Endothelial cell of umbilical vein (primary cell): ENCODE measurements around the gene MUC4. TPM values are rescaled to one million over a fixed set of nuclear protein-coding genes. Genes with fewer than 3 reads are reported as not detected.

Source experiments
- BruUV-seq: library from RNA; stranded (reverse); fragments of 400-500 nt; replicated peaks from 2 replicates; lab custom pipeline; 2021; lab: Mats Ljungman, UMichigan
- CTCF ChIA-PET: fragments of 300-600, 350-600 bp; sonication (Branson Sonifier 250); formaldehyde crosslinking; loops from one replicate; lab custom pipeline; 2021; ENCODE audit warnings: antibody characterized with exemption, inconsistent platforms; lab: Charles Lee
- POLR2A ChIA-PET: fragments of 300-600, 350-600 bp; sonication (Branson Sonifier 250); formaldehyde crosslinking; loops from one replicate; lab custom pipeline; 2021; ENCODE audit warnings: antibody characterized with exemption, inconsistent platforms; lab: Charles Lee
- DNase-seq: peaks from one replicate; pipeline ENCODE4 v3.0.0-alpha.2; 2011; ENCODE audit warnings: low read depth, low spot score
- FAIRE-seq: peaks from 2 replicates; lab custom pipeline; 2011; peaks lifted over from hg19 to GRCh38; lab: Jason Lieb, UNC
- H2AFZ ChIP-seq: 2 replicates; pipeline ENCODE4 v1.6.0; 2012; ENCODE audit warnings: low read depth, low read length, control low read depth, inconsistent platforms
- H3K27ac ChIP-seq: 2 replicates; pipeline ENCODE4 v1.5.1; 2011; ENCODE audit warnings: low read depth, mild to moderate bottlenecking, control low read depth, low read length, moderate library complexity; ENCODE audit not compliant: insufficient read depth
- H3K27me3 ChIP-seq, 2 experiments: 2 replicates each; pipeline versions ENCODE4 v1.6.0 to v1.6.1; 2011; ENCODE audit warnings: low read length in 2 of 2, mixed read lengths in 1 of 2; ENCODE audit not compliant: control insufficient read depth in 2 of 2, insufficient read depth in 2 of 2
- H3K36me3 ChIP-seq, 2 experiments: 2 replicates in 1 of 2; 3 replicates in 1 of 2; pipeline ENCODE4 v1.5.1; 2011; ENCODE audit warnings: low read length in 2 of 2, mild to moderate bottlenecking in 1 of 2, moderate library complexity in 1 of 2; ENCODE audit not compliant: control insufficient read depth in 2 of 2, insufficient read depth in 2 of 2; ENCODE audit errors: extremely low read depth in 1 of 2
- H3K4me1 ChIP-seq: 3 replicates; pipeline ENCODE4 v1.5.1; 2011; ENCODE audit warnings: mild to moderate bottlenecking, low read length; ENCODE audit not compliant: control insufficient read depth, insufficient read depth; ENCODE audit errors: extremely low read depth
- H3K4me2 ChIP-seq: 2 replicates; pipeline ENCODE4 v1.6.1; 2011; ENCODE audit warnings: low read length, control low read depth, mixed read lengths; ENCODE audit not compliant: insufficient read depth
- H3K4me3 ChIP-seq, 3 experiments: fragments of 200-600 bp in 1 of 3; sonication (generic), shearing (Covaris generic) in 1 of 3; replicated peaks in 1 of 3; 2 replicates each; pipeline ENCODE4 v1.5.1; 2011 to 2016; ENCODE audit warnings: control low read depth in 3 of 3, low read length in 3 of 3, mild to moderate bottlenecking in 2 of 3, inconsistent platforms in 1 of 3, low read depth in 1 of 3, moderate library complexity in 1 of 3; ENCODE audit not compliant: insufficient read depth in 1 of 3
- H3K79me2 ChIP-seq: 2 replicates; pipeline ENCODE4 v1.6.0; 2012; ENCODE audit warnings: low read length, inconsistent platforms; ENCODE audit not compliant: control insufficient read depth, insufficient read depth
- H3K9ac ChIP-seq: replicated peaks from 2 replicates; pipeline ENCODE3; 2011; ENCODE audit warnings: low read length, control low read depth; ENCODE audit not compliant: insufficient read depth; ENCODE audit errors: extremely low read depth
- H3K9me1 ChIP-seq: replicated peaks from 3 replicates; pipeline ENCODE4 v1.6.0; 2011; ENCODE audit warnings: mild to moderate bottlenecking, low read length; ENCODE audit not compliant: control insufficient read depth, insufficient read depth; ENCODE audit errors: extremely low read depth
- H3K9me3 ChIP-seq: replicated peaks from 2 replicates; pipeline ENCODE4 v1.5.1; 2012; ENCODE audit warnings: low read length, inconsistent platforms; ENCODE audit not compliant: control insufficient read depth, insufficient read depth
- H4K20me1 ChIP-seq: replicated peaks from 2 replicates; pipeline ENCODE3; 2011; ENCODE audit warnings: mild to moderate bottlenecking, low read length; ENCODE audit not compliant: control insufficient read depth, insufficient read depth; ENCODE audit errors: extremely low read depth
- EZH2 ChIP-seq: IDR thresholded peaks from 2 replicates; pipeline ENCODE4 v1.6.1; 2012; ENCODE audit warnings: borderline replicate concordance, low read depth, mild to moderate bottlenecking, moderate library complexity, low read length, inconsistent platforms; ENCODE audit not compliant: severe bottlenecking
- FOS ChIP-seq: IDR thresholded peaks from 2 replicates; pipeline ENCODE4 v1.6.1; 2011; ENCODE audit warnings: mild to moderate bottlenecking, low read length, moderate library complexity, borderline replicate concordance; ENCODE audit not compliant: insufficient read depth
- JUN ChIP-seq: IDR thresholded peaks from 2 replicates; pipeline ENCODE4 v1.6.1; 2011; ENCODE audit warnings: borderline replicate concordance, low read depth; ENCODE audit not compliant: insufficient read length, insufficient read depth
- POLR2A ChIP-seq: IDR thresholded peaks from 2 replicates; pipeline ENCODE4 v1.6.1; 2012; ENCODE audit warnings: low read depth, mild to moderate bottlenecking, control low read depth, low read length
- POLR2AphosphoS5 ChIP-seq: IDR thresholded peaks from 2 replicates; pipeline ENCODE4 v1.6.1; 2012; ENCODE audit warnings: low read depth, mild to moderate bottlenecking, control low read depth, low read length, moderate library complexity; ENCODE audit not compliant: insufficient read depth
- dilution Hi-C: fragments of 300-500 bp; cut with MboI; formaldehyde crosslinking; loops from one replicate; pipeline ENCODE4 v1.15.0; 2019; ENCODE audit warnings: low sequenced_read_pairs; ENCODE audit not compliant: extremely low pct_ligation_motif_present
- intact Hi-C: fragments of 100-400 bp; cut with micrococcal nuclease; formaldehyde crosslinking; loops from one replicate; pipeline ENCODE4 v1.10.0; 2022
- polyA plus RNA-seq, 4 experiments: library from polyadenylated mRNA; depleted of rRNA in 3 of 4; stranded (reverse) in 3 of 4; unstranded in 1 of 4; fragments of >200 nt; gene quantifications; 2 replicates each; pipeline versions ENCODE4 v1.2.1 to v1.2.3, GENCODE V29; 2011 to 2012; ENCODE audit warnings: missing spikeins in 1 of 4
- total RNA-seq: library from RNA; stranded (reverse); gene quantifications from 2 replicates; pipeline ENCODE4 v1.2.3, GENCODE V29; 2021
- TF ChIP-seq, protein P1 (sequence below): IDR thresholded peaks from 2 replicates; pipeline ENCODE4 v1.6.1; 2011; ENCODE audit not compliant: insufficient read depth, insufficient read length
- TF ChIP-seq, protein P2 (sequence below), 2 donors: IDR thresholded peaks; 1 replicate in 1 of 2; 2 replicates in 1 of 2; pipeline ENCODE4 v1.5.1; 2011; ENCODE audit warnings: low read length in 2 of 2, mild to moderate bottlenecking in 2 of 2, moderate library complexity in 2 of 2, control low read depth in 1 of 2, inconsistent platforms in 1 of 2, low read depth in 1 of 2; ENCODE audit not compliant: insufficient read depth in 1 of 2; ENCODE audit errors: extremely low read depth in 1 of 2

The MUC4 gene
- total and polyA plus RNA-seq, 2 donors (not counting 3 experiments of a cell fraction or from before 2014, with no cell fraction given), result 0.04 TPM; not detected in 1

DNA sequence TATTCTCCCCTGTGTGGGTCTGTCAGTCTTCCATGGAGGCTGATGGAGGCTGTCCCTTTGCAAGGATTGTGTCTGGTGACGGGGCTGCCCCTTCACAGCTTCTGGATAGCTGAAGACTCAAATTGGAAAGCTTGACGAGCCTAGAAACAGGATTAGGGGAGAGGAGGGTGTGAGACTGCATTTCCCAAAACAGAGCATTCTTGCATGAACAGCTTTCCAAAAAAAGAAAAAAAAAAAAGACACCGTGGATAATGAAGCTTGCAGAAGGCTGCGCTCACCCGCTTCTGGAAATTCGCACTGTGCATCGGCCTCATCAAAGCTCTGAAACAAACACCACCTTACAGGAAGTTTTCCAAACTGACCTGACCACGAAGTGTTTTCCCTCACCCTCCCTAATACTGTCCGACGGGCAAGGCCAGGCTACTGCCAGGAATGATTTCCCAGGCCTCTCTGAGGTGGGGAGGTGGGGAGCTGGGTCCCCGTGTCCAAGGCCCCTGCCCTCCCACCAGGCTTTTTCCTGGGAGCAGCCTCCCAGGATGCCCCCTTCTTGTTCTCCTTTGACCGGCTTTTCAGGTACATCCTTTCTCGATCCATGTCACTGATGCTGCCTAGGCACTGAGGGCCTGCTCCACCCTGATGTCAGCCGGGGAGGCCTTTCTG lies 24.9 kb upstream of the MUC4 start:
- DNase-seq, result no peak
- POLR2A ChIA-PET, result no interaction called here

DNA sequence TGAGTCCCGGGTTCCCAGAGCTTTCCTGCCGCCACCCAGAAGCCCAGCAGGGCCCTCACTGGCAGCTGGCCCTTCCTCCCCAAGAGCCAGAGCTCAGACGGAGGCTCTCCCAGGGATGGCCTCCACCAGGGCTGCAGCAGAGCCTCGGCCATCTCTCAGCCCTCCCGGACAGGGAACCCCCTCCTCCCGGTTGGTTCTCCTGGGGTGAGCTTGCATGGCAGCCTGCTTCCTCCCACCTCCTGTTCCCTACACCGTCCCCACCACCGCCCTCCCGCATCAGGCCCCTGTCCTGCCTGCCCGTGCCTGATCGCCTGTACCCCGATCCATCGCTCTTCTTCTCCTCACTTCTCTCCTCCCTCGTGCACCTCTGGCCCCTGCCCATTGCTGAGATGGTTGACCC lies 24.1 kb upstream of the MUC4 start:
- ChIA-PET POLR2A (no interaction called here), CTCF (interaction anchor here (1.8 kb wide), 1 partner anchor 15 kb away, joined by 11 read pairs; no protein-coding TSS in a partner anchor)
- Histone ChIP-seq H2AFZ (no peak overlapping the region), H3K4me1 (no peaks in the 10 kb centered on the region), H3K27ac (no peak overlapping the region), H3K4me3 (no peak overlapping the region), H3K27me3 (peaks cover 2 to 11% of the 10 kb centered on the region in 2 experiments), H3K9ac (no peak overlapping the region), H3K4me2 (no peak overlapping the region), H4K20me1 (no peaks in the 10 kb centered on the region), H3K79me2 (no peaks in the 10 kb centered on the region), H3K36me3 (no peaks in the 10 kb centered on the region), H3K9me1 (no peaks in the 10 kb centered on the region), H3K9me3 (no peaks in the 10 kb centered on the region)
- dilution Hi-C loops, result no loop called here
- FAIRE-seq (no peak), DNase-seq (no peak)
- TF ChIP-seq, protein P1, sequence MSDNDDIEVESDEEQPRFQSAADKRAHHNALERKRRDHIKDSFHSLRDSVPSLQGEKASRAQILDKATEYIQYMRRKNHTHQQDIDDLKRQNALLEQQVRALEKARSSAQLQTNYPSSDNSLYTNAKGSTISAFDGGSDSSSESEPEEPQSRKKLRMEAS, result no peak
- no peak for TF ChIP-seq EZH2
- TF ChIP-seq POLR2AphosphoS5, result no peak
- no peak for TF ChIP-seq JUN
- no peak for TF ChIP-seq FOS
- TF ChIP-seq, protein P2, sequence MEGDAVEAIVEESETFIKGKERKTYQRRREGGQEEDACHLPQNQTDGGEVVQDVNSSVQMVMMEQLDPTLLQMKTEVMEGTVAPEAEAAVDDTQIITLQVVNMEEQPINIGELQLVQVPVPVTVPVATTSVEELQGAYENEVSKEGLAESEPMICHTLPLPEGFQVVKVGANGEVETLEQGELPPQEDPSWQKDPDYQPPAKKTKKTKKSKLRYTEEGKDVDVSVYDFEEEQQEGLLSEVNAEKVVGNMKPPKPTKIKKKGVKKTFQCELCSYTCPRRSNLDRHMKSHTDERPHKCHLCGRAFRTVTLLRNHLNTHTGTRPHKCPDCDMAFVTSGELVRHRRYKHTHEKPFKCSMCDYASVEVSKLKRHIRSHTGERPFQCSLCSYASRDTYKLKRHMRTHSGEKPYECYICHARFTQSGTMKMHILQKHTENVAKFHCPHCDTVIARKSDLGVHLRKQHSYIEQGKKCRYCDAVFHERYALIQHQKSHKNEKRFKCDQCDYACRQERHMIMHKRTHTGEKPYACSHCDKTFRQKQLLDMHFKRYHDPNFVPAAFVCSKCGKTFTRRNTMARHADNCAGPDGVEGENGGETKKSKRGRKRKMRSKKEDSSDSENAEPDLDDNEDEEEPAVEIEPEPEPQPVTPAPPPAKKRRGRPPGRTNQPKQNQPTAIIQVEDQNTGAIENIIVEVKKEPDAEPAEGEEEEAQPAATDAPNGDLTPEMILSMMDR (IDR thresholded peaks at IDR 0.05; ENCODE audit: extremely low read depth in 1 of 2, insufficient read depth in 1 of 2, low read depth in 1 of 2, low read length in 2 of 2), result no peak
- TF ChIP-seq POLR2A, result no peak
- BruUV-seq, result no TSS peak
- intact Hi-C loops, result no loop called here

More for the DNA sequence above, 24.9 kb upstream of the MUC4 start:
- no peak for FAIRE-seq
- no peak overlapping the region for H2AFZ ChIP-seq
- no peaks in the 10 kb centered on the region for H3K9me3 ChIP-seq
- dilution Hi-C loops (no loop called here), intact Hi-C loops (no loop called here)
- no peak overlapping the region for H3K4me3 ChIP-seq
- H4K20me1 ChIP-seq, result no peaks in the 10 kb centered on the region
- H3K9ac ChIP-seq, result no peak overlapping the region
- H3K4me1 ChIP-seq, result no peaks in the 10 kb centered on the region
- CTCF ChIA-PET, result interaction anchor here (1.8 kb wide), 1 partner anchor 14 kb away, joined by 11 read pairs; no protein-coding TSS in a partner anchor
- no peak overlapping the region for H3K4me2 ChIP-seq
- no peaks in the 10 kb centered on the region for H3K36me3 ChIP-seq
- no peak overlapping the region for H3K27ac ChIP-seq
- no TSS peak for BruUV-seq
- TF ChIP-seq FOS (no peak), POLR2A (no peak)
- no peaks in the 10 kb centered on the region for H3K79me2 ChIP-seq
- peaks cover 2 to 11% of the 10 kb centered on the region in 2 experiments for H3K27me3 ChIP-seq
- H3K9me1 ChIP-seq, result no peaks in the 10 kb centered on the region
